H1 (cell line): ENCODE data around the gene F3. TPM values are rescaled to one million over a fixed set of nuclear protein-coding genes. Genes with fewer than 3 reads are reported as not detected.

Experiments
- KDM1A ChIP-seq: fragments of 200-600, 300-600 bp; sonication (generic); IDR thresholded peaks from 2 replicates; pipeline ENCODE4 v1.7.1; 2016; ENCODE audit warnings: mild to moderate bottlenecking, low read length, borderline replicate concordance
- polyA plus RNA-seq, 7 experiments: library from polyadenylated mRNA; depleted of rRNA in 3 of 7; stranded (reverse) in 5 of 7; unstranded in 2 of 7; fragments of >200 nt in 5 of 7; fragments of 200-250 nt in 2 of 7; gene quantifications; 1 replicate in 5 of 7; 2 replicates in 1 of 7; 4 replicates in 1 of 7; pipeline versions ENCODE4 v1.2.1 to v1.2.3, GENCODE V29; 2011 to 2013; ENCODE audit warnings: missing spikeins in 2 of 7, mixed read lengths in 2 of 7
- total RNA-seq: library from RNA; stranded (reverse); fragmentation: NEBNext Ultra II Directional; extraction: Animal tissue kit (Norgen Biotek cat#: 25700); gene quantifications from 2 replicates; pipeline ENCODE4 v1.2.1, GENCODE V29; 2021

F3 gene
- total and polyA plus RNA-seq, 2 of the 8 experiments (the other 6 are each of a cell fraction or from before 2014, with no cell fraction given): 2.6 to 8.6 TPM

GRCh38 chr1:94529416-94529815 is 12.1 kb downstream of the F3 start (continued):
- no peak for TF ChIP-seq KDM1A
